Loucy (cell line): ENCODE results near the gene CAMKMT.

Experiments
- H2AFZ ChIP-seq: fragments of 200-600 bp; sonication (generic); 2 replicates; pipeline ENCODE4 v1.6.0; 2016; ENCODE audit warnings: antibody characterized with exemption, mild to moderate bottlenecking, low read length, moderate library complexity
- H3F3A ChIP-seq: fragments of 200-600 bp; 2 replicates; pipeline ENCODE4 v1.6.0; 2016; ENCODE audit warnings: antibody characterized with exemption, low read depth, mild to moderate bottlenecking
- H3K27me3 ChIP-seq: fragments of 200-600 bp; sonication (generic); 2 replicates; pipeline ENCODE4 v1.6.1; 2014; ENCODE audit warnings: low read length, mild to moderate bottlenecking; ENCODE audit not compliant: insufficient read depth, poor library complexity, severe bottlenecking
- H3K36me3 ChIP-seq: fragments of 200-600 bp; sonication (generic); 2 replicates; pipeline ENCODE4 v1.6.1; 2016; ENCODE audit warnings: low read length; ENCODE audit not compliant: insufficient read depth
- H3K4me1 ChIP-seq: fragments of 200-600 bp; sonication (generic); 2 replicates; pipeline ENCODE4 v1.5.1; 2014; ENCODE audit warnings: low read length, mild to moderate bottlenecking; ENCODE audit not compliant: insufficient read depth, poor library complexity, severe bottlenecking
- H3K4me2 ChIP-seq: fragments of 200-600 bp; sonication (generic); 2 replicates; pipeline ENCODE4 v1.6.0; 2014; ENCODE audit warnings: antibody characterized with exemption, low read length, low read depth, mild to moderate bottlenecking; ENCODE audit not compliant: poor library complexity, severe bottlenecking
- H3K4me3 ChIP-seq: fragments of 200-600 bp; sonication (generic); 2 replicates; pipeline ENCODE4 v1.5.1; 2014; ENCODE audit warnings: low read length, mild to moderate bottlenecking, mixed read lengths; ENCODE audit not compliant: poor library complexity, severe bottlenecking
- H3K79me2 ChIP-seq: fragments of 200-600 bp; sonication (generic); 2 replicates; pipeline ENCODE4 v1.6.1; 2014; ENCODE audit warnings: low read length; ENCODE audit not compliant: insufficient read depth
- H3K9ac ChIP-seq: fragments of 200-600 bp; sonication (generic); 2 replicates; pipeline ENCODE4 v1.6.0; 2014; ENCODE audit warnings: mild to moderate bottlenecking, low read depth, low read length, moderate library complexity; ENCODE audit not compliant: poor library complexity, severe bottlenecking
- H3K9me2 ChIP-seq: fragments of 200-600 bp; sonication (generic); replicated peaks from 2 replicates; pipeline ENCODE4 v1.6.1; 2016; ENCODE audit warnings: low read depth, low read length, mixed read lengths
- H3K9me3 ChIP-seq: fragments of 200-600 bp; sonication (generic); 2 replicates; pipeline ENCODE4 v1.6.1; 2014; ENCODE audit warnings: mild to moderate bottlenecking, antibody characterized with exemption, low read length, low read depth; ENCODE audit not compliant: insufficient read depth
- H4K20me1 ChIP-seq: fragments of 200-600 bp; sonication (generic); 2 replicates; pipeline ENCODE4 v1.6.0; 2014; ENCODE audit warnings: antibody characterized with exemption, low read length, mild to moderate bottlenecking; ENCODE audit not compliant: insufficient read depth, poor library complexity, severe bottlenecking
- EZH2phosphoT487 ChIP-seq: fragments of 200-600 bp; IDR thresholded peaks from 2 replicates; pipeline ENCODE4 v1.6.1; 2018; ENCODE audit warnings: antibody characterized with exemption, mild to moderate bottlenecking, moderate library complexity, borderline replicate concordance
- TF ChIP-seq, protein P1 (sequence below): fragments of 200-600 bp; sonication (generic); conservative IDR thresholded peaks from 2 replicates; pipeline ENCODE4 v1.5.1; 2014; ENCODE audit warnings: mild to moderate bottlenecking, antibody characterized with exemption, low read length

CAMKMT gene

DNA sequence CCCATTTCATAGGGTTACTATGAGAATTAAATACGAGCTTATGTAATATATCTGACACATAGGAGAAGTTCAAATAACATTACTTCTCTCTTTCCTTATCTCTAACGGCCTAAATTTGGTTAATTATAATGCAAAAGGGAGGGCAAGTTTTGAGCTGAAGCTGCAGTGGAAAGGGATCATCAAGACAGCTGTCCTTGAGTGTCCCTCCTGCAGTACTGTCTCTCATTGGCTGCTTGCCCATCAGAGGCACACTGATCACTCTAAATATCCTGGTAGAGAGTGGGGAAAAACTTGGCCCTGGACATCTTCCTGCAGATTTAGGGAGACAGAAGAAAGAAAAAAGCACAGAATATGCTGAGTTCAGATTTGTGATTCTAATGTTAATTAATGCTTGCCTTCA, 186.0 kb downstream of the CAMKMT start:
- Histone ChIP-seq H3K9me3 (no peaks in the 10 kb centered on the region), H2AFZ (no peak overlapping the region), H3F3A (no peaks in the 10 kb centered on the region), H3K36me3 (no peaks in the 10 kb centered on the region), H3K27me3 (no peaks in the 10 kb centered on the region), H3K9ac (no peak overlapping the region), H3K4me1 (no peaks in the 10 kb centered on the region), H3K79me2 (no peaks in the 10 kb centered on the region), H3K4me2 (no peak overlapping the region), H3K4me3 (no peak overlapping the region), H3K9me2 (no peaks in the 10 kb centered on the region), H4K20me1 (no peaks in the 10 kb centered on the region)
- no peak for TF ChIP-seq EZH2phosphoT487
- TF ChIP-seq, protein P1, sequence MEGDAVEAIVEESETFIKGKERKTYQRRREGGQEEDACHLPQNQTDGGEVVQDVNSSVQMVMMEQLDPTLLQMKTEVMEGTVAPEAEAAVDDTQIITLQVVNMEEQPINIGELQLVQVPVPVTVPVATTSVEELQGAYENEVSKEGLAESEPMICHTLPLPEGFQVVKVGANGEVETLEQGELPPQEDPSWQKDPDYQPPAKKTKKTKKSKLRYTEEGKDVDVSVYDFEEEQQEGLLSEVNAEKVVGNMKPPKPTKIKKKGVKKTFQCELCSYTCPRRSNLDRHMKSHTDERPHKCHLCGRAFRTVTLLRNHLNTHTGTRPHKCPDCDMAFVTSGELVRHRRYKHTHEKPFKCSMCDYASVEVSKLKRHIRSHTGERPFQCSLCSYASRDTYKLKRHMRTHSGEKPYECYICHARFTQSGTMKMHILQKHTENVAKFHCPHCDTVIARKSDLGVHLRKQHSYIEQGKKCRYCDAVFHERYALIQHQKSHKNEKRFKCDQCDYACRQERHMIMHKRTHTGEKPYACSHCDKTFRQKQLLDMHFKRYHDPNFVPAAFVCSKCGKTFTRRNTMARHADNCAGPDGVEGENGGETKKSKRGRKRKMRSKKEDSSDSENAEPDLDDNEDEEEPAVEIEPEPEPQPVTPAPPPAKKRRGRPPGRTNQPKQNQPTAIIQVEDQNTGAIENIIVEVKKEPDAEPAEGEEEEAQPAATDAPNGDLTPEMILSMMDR: no peak

DNA sequence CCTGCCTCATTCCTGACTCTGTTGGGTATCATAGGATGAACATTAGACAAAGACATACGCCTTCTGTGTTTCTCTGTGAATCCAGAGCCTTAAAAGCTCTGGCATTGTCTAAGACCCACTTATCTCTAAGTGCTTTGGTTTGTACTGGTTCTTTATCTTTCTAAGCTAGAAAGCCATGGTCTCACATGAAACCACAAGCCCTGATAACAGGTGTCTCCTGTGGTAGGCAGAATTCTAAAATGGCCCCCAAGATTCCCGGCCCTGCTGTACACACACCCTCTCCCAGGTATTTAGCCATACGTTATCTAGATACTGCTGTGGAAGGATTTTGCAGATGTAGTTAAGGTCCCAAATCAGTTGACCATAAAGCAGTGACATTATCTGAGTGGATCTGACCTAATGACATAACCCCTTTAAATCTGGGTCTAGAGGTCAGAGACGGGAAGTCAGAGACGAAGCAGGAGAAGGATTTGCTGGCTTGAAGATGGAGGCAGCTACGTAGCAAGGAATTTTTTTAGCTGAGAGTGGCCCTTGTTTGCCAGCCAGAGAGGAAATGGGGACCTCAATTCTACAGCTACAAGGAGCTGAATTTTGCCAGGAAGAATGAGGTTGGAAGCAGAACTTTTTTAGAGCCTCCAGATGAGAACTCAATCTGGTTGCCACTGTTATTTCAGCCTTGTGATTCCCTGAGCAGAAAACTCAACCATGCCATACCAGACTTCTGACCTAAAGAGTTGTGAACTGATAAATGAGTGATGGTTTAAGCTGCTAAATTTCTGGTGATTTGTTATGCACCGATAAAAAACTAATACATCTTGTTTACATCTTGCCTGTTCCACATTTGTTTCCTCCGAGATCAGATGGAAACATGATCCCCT, 186.7 kb downstream of the CAMKMT start:
- Histone ChIP-seq H3K36me3 (no peaks in the 10 kb centered on the region), H3K4me2 (no peak overlapping the region), H2AFZ (no peak overlapping the region), H3K9me3 (no peaks in the 10 kb centered on the region), H3K4me3 (no peak overlapping the region), H3K9me2 (no peaks in the 10 kb centered on the region), H4K20me1 (no peaks in the 10 kb centered on the region), H3K9ac (no peak overlapping the region), H3F3A (no peaks in the 10 kb centered on the region), H3K79me2 (no peaks in the 10 kb centered on the region), H3K4me1 (no peaks in the 10 kb centered on the region), H3K27me3 (no peaks in the 10 kb centered on the region)
- no peak for TF ChIP-seq EZH2phosphoT487
- TF ChIP-seq, protein P1: no peak

- H3K4me3 ChIP-seq: no peak overlapping the region
- H3K9me3 ChIP-seq: no peaks in the 10 kb centered on the region
- H2AFZ ChIP-seq: no peak overlapping the region
- no peaks in the 10 kb centered on the region for H3K27me3 ChIP-seq
- H3K9ac ChIP-seq: no peak overlapping the region
- H3K36me3 ChIP-seq: no peaks in the 10 kb centered on the region
- no peak for TF ChIP-seq EZH2phosphoT487
- TF ChIP-seq, protein P1: no peak
- H3K79me2 ChIP-seq: no peaks in the 10 kb centered on the region
- no peak overlapping the region for H3K4me2 ChIP-seq
- H3K4me1 ChIP-seq: no peaks in the 10 kb centered on the region
- H4K20me1 ChIP-seq: no peaks in the 10 kb centered on the region
- no peaks in the 10 kb centered on the region for H3F3A ChIP-seq
- H3K9me2 ChIP-seq: no peaks in the 10 kb centered on the region
Measured at GRCh38 chr2:44549099-44549471, 187.3 kb downstream of the CAMKMT start.
